A673 (cell line): ENCODE measurements around the gene ATOH7. TPM values are rescaled to one million over a fixed set of nuclear protein-coding genes. Genes with fewer than 3 reads are reported as not detected.
A peak's percentile ranks its signal among the peaks of the same experiment; 100 is the strongest.

Source experiments
- BruUV-seq: library from RNA; stranded (reverse); fragments of 400-500 nt; replicated peaks from 2 replicates; lab custom pipeline; 2021; lab: Mats Ljungman, UMichigan
- CTCF ChIA-PET: fragments of 300-600 bp; sonication (Branson Sonifier 250); formaldehyde crosslinking; loops from one replicate; lab custom pipeline; 2022; ENCODE audit warnings: antibody characterized with exemption; lab: Charles Lee
- POLR2A ChIA-PET: fragments of 300-600 bp; sonication (Branson Sonifier 250); formaldehyde crosslinking; loops from one replicate; lab custom pipeline; 2022; ENCODE audit warnings: antibody characterized with exemption; ENCODE audit not compliant: low non-redundant PET; lab: Charles Lee
- DNase-seq: peaks from one replicate; pipeline ENCODE4 v3.0.0-alpha.2; 2015; ENCODE audit warnings: low spot score
- H3K27ac ChIP-seq: fragments of 200-600 bp; sonication (generic); 2 replicates; pipeline ENCODE4 v1.5.1; 2016; ENCODE audit warnings: mixed run types, low read depth, mild to moderate bottlenecking, mixed read lengths, antibody characterized with exemption, low read length; ENCODE audit not compliant: poor library complexity, severe bottlenecking
- H3K27me3 ChIP-seq: fragments of 200-600 bp; sonication (generic); replicated peaks from 2 replicates; pipeline ENCODE4 v1.6.1; 2017; ENCODE audit warnings: mixed run types, low read depth, mild to moderate bottlenecking, mixed read lengths, antibody characterized with exemption, low read length; ENCODE audit not compliant: insufficient read depth, poor library complexity
- H3K36me3 ChIP-seq: fragments of 200-600 bp; sonication (generic); 2 replicates; pipeline ENCODE4 v1.6.1; 2016; ENCODE audit warnings: mixed run types, mild to moderate bottlenecking, mixed read lengths, antibody characterized with exemption, low read length; ENCODE audit not compliant: insufficient read depth, poor library complexity, severe bottlenecking
- H3K4me1 ChIP-seq: fragments of 200-600 bp; sonication (generic); 2 replicates; pipeline ENCODE4 v1.6.1; 2017; ENCODE audit warnings: mixed run types, mild to moderate bottlenecking, mixed read lengths, antibody characterized with exemption, low read length; ENCODE audit not compliant: insufficient read depth, poor library complexity, severe bottlenecking
- H3K4me3 ChIP-seq: fragments of 200-600 bp; sonication (generic); 2 replicates; pipeline ENCODE4 v1.5.1; 2016; ENCODE audit warnings: low read depth, mixed run types, mild to moderate bottlenecking, mixed read lengths, low read length; ENCODE audit not compliant: poor library complexity, severe bottlenecking
- H3K9me3 ChIP-seq: fragments of 200-600 bp; sonication (generic); 2 replicates; pipeline ENCODE4 v1.6.1; 2016; ENCODE audit warnings: mixed run types, low read depth, mild to moderate bottlenecking, mixed read lengths, antibody characterized with exemption, low read length; ENCODE audit not compliant: poor library complexity, severe bottlenecking
- CTCF ChIP-seq: fragments of 300-800, 200-600 bp; sonication (generic); conservative IDR thresholded peaks from 2 replicates; pipeline ENCODE4 v1.5.1; 2017; ENCODE audit warnings: low read depth, mild to moderate bottlenecking, antibody characterized with exemption, low read length, moderate library complexity, mixed read lengths
- EZH2 ChIP-seq: fragments of 200-600 bp; sonication (generic); IDR thresholded peaks from 2 replicates; pipeline ENCODE4 v1.6.1; 2017; ENCODE audit warnings: borderline replicate concordance, low read depth, mild to moderate bottlenecking, mixed read lengths, antibody characterized with exemption, low read length; ENCODE audit not compliant: poor library complexity, severe bottlenecking
- intact Hi-C: fragments of 100-400 bp; cut with micrococcal nuclease; formaldehyde crosslinking; loops from one replicate; pipeline ENCODE4 v1.10.0; 2022; ENCODE audit not compliant: unreplicated experiment
- total RNA-seq: library from RNA; stranded (reverse); gene quantifications from 2 replicates; pipeline ENCODE4 v1.2.3, GENCODE V29; 2021

The ATOH7 gene
- total RNA-seq, 1 experiment from 2014 or later: not detected

GRCh38 chr10:68271196-68271882 lies 39.4 kb upstream of the ATOH7 start:
- BruUV-seq: no TSS peak
- Histone ChIP-seq H3K9me3 (no peaks in the 10 kb centered on the region), H3K27ac (peak overlapping the region; percentile 8), H3K4me3 (no peak overlapping the region), H3K4me1 (peaks cover 12% of the 10 kb centered on the region), H3K36me3 (no peaks in the 10 kb centered on the region), H3K27me3 (no peaks in the 10 kb centered on the region)
- no peak for TF ChIP-seq CTCF
- no peak for TF ChIP-seq EZH2
- CTCF ChIA-PET: no interaction called here
- POLR2A ChIA-PET: no interaction called here
- intact Hi-C loops: no loop called here
- peak; percentile 89 for DNase-seq

GRCh38 chr10:68269562-68270290 lies 37.8 kb upstream of the ATOH7 start:
- CTCF ChIA-PET: no interaction called here
- POLR2A ChIA-PET: no interaction called here

More at GRCh38 chr10:68269562-68270290, 37.8 kb upstream of the ATOH7 start:
- Histone ChIP-seq H3K27ac (no peak overlapping the region), H3K9me3 (peaks cover 5% of the 10 kb centered on the region), H3K27me3 (no peaks in the 10 kb centered on the region), H3K4me3 (no peak overlapping the region), H3K4me1 (peaks cover 12% of the 10 kb centered on the region), H3K36me3 (no peaks in the 10 kb centered on the region)
- intact Hi-C loops: no loop called here
- TF ChIP-seq CTCF (no peak), EZH2 (no peak)
- DNase-seq: no peak
- BruUV-seq: no TSS peak
